ENCODE measurements around the gene SLC47A2. TPM values are rescaled to one million over a fixed set of nuclear protein-coding genes. Genes with fewer than 3 reads are reported as not detected.
A peak's percentile ranks its signal among the peaks of the same experiment; 100 is the strongest.

SLC47A2 gene
- total and polyA plus RNA-seq, 9 of the 15 experiments (the other 6 are each of a cell fraction or from before 2014, with no cell fraction given) = not detected

DNA sequence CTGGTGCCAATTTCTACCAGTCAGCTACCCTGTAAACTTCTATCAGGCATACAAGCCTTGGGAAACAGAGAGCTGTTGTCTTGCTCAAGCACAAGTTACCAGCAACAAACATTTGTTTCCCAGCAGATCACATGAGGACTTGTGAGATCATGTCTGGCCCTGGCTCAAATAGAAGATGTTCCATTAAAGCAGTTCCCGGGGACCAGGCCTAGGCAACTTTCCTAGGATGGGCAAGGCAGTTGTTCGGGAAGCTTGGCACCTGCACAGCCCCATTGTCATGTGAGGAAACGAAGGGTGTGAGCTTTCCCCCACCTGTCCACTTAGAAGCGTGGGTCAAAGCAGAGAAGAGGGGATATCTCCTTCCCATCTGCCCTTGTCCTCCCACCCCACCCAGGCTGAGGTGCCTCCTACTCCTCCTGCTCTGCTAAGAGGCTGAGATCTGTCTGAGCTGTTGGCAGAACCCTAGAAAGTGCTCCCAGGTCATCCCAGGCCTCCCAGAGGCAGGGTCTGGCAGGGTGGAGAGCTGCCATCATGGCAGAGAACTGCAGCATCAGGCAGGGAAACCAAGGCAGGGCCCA, 11.2 kb upstream of the SLC47A2 start (continued):
- no peak for TF ChIP-seq ELF4 (CRISPR knock-in tag; IDR thresholded peaks at IDR 0.05)
- TF ChIP-seq, protein P1, sequence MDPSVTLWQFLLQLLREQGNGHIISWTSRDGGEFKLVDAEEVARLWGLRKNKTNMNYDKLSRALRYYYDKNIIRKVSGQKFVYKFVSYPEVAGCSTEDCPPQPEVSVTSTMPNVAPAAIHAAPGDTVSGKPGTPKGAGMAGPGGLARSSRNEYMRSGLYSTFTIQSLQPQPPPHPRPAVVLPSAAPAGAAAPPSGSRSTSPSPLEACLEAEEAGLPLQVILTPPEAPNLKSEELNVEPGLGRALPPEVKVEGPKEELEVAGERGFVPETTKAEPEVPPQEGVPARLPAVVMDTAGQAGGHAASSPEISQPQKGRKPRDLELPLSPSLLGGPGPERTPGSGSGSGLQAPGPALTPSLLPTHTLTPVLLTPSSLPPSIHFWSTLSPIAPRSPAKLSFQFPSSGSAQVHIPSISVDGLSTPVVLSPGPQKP (CRISPR knock-in tag; IDR thresholded peaks at IDR 0.05) = no peak
- TF ChIP-seq NR3C1 (CRISPR knock-in tag; IDR thresholded peaks at IDR 0.05) = no peak
- no peak for TF ChIP-seq HDAC1 (IDR thresholded peaks at IDR 0.05)

DNA sequence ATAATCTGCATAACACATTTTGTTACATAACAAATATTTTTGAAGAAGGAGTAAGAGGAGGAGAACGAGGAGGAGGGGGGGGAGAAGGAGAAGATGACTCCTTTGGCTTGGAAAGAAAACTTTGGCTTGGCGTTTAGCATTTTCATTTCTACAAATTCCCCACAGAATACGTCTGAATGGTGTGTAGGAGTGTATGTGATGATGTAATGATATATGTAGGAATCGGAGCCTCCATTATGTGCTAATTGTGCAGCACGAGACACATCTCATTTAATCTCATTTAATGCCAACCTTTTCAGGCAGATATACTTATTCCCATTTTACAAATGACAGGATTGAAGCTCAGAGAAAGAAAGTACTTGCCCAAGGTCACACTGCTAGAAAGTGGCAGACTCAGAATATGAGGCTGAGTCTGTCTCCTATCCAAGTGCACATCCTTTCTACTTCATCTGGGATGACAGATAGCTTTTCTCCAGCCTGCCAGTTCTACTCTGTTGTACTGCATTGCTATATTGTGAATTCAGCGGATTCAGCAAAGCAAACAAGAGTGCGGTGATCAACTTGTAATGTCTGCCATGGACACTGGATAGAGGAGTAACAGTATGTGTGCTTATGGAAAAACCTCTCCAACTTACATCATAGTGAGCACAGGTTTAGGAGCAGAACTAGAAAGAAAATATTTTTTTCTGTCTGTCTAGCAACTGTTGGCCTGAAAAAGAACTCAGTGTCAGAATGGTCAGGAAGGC, 10.4 kb upstream of the SLC47A2 start:
- no peaks in the 10 kb centered on the region for H3K79me2 ChIP-seq (ENCODE audit: control insufficient read depth, insufficient read depth, low read length)
- DNase-seq (ENCODE audit: extremely low read depth in 1 of 4, low spot score in 3 of 4) = no peak
- H3K4me2 ChIP-seq (ENCODE audit: insufficient read depth, low read length) = no peak overlapping the region
- peaks cover 0 to 4% of the 10 kb centered on the region in 2 experiments; a peak in 2 of 5 replicates for H3K4me1 ChIP-seq (replicated peaks in 1 of 2; ENCODE audit: control insufficient read depth in 2 of 2, insufficient read depth in 2 of 2, low read length in 2 of 2)
- H3K4me3 ChIP-seq = no peak overlapping the region
- intact Hi-C loops (cut with micrococcal nuclease) (no loop called here), in situ Hi-C loops (cut with MboI) (no loop called here)
- ATAC-seq = no peak
- no peaks in the 10 kb centered on the region for H3K9me3 ChIP-seq (replicated peaks; ENCODE audit: control insufficient read depth, insufficient read depth, low read depth, low read length)
- no TSS peak for BruUV-seq (replicated peaks)
- no peaks in the 10 kb centered on the region for H4K20me1 ChIP-seq (replicated peaks; ENCODE audit: control insufficient read depth, insufficient read depth, low read length)
- no peak overlapping the region for H2AFZ ChIP-seq (ENCODE audit: low read depth, low read length)
- no peak overlapping the region for H3K9ac ChIP-seq (ENCODE audit: insufficient read depth in 1 of 2, low read depth in 2 of 2, low read length in 2 of 2)
- WGBS (ENCODE audit: insufficient coverage, low coverage, missing lambda C conversion rate) = 4% methylated on average over 6 of the region's 7 CpGs
- no peaks in the 10 kb centered on the region for H3K9me1 ChIP-seq (ENCODE audit: control insufficient read depth, insufficient read depth, low read length)
- H3K27me3 ChIP-seq (ENCODE audit: control insufficient read depth in 2 of 2, insufficient read depth in 2 of 2, low read length in 2 of 2) = peaks cover 0 to 26% of the 10 kb centered on the region in 2 experiments; a peak in 2 of 5 replicates
- ChIA-PET POLR2A (no interaction called here), CTCF (ENCODE audit: low intra/inter-chr PET ratio) (no interaction called here)
- H3K27ac ChIP-seq (ENCODE audit: extremely low read depth, low read depth, low read length) = no peak overlapping the region
- no peaks in the 10 kb centered on the region for H3K36me3 ChIP-seq (ENCODE audit: control insufficient read depth, insufficient read depth, low read length)
- no peak for FAIRE-seq
- TF ChIP-seq, protein P2, sequence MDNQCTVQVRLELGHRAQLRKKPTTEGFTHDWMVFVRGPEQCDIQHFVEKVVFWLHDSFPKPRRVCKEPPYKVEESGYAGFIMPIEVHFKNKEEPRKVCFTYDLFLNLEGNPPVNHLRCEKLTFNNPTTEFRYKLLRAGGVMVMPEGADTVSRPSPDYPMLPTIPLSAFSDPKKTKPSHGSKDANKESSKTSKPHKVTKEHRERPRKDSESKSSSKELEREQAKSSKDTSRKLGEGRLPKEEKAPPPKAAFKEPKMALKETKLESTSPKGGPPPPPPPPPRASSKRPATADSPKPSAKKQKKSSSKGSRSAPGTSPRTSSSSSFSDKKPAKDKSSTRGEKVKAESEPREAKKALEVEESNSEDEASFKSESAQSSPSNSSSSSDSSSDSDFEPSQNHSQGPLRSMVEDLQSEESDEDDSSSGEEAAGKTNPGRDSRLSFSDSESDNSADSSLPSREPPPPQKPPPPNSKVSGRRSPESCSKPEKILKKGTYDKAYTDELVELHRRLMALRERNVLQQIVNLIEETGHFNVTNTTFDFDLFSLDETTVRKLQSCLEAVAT (IDR thresholded peaks at IDR 0.05) = peak in 1 of 2 experiments; percentile 34; a peak in 1 of 4 replicates
- TF ChIP-seq, protein P3, sequence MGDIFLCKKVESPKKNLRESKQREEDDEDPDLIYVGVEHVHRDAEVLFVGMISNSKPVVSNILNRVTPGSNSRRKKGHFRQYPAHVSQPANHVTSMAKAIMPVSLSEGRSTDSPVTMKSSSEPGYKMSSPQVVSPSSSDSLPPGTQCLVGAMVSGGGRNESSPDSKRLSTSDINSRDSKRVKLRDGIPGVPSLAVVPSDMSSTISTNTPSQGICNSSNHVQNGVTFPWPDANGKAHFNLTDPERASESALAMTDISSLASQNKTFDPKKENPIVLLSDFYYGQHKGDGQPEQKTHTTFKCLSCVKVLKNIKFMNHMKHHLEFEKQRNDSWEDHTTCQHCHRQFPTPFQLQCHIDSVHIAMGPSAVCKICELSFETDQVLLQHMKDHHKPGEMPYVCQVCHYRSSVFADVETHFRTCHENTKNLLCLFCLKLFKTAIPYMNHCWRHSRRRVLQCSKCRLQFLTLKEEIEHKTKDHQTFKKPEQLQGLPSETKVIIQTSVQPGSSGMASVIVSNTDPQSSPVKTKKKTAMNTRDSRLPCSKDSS (IDR thresholded peaks at IDR 0.05; ENCODE audit: low read depth, partially characterized antibody) = no peak
- TF ChIP-seq ZBTB17 (CRISPR knock-in tag; IDR thresholded peaks at IDR 0.05) (peak; percentile 83), ZNF23 (CRISPR knock-in tag; IDR thresholded peaks at IDR 0.05) (peak; percentile 83)
